ENCODE measurements around the gene ANLN.

DNA sequence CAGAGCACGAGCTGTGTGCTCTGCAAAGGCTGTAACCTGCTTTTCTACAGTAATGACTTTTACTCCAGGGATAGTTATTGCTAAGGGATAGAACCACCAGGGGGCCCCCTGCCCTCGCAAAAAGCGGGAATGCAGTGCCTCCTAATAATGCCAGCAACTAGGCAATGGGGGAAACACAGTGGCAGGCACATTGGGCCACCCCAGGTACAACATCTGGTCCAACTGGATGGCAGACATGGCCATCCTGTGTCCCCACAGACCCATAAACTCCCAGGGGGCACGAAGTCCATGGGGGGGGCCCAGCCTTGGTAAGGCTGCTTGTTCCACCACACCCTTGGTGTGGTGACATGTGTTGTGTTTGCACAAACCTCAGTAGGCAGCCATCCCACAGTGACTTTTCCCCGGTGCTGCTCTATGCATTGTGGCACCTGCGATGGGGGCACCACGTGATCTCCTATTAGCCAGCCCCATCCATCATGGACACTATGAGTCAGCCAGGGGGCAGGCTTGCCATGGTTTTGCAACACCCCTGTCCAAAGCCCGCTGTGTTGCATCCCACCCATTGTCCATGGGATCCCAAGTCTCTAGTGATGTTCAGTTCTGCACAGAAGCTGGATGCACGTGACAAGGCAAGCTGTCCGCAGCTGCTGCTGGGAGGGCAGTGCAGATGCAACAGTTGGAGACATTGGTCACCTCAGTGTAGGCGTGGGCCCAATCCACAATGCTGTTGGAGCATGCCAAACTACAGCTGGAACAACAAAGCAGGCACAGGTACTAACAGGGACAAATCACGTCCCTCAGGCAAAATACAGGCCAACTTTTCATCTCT lies 84.0 kb downstream of the ANLN start:
- TF ChIP-seq, protein P1, sequence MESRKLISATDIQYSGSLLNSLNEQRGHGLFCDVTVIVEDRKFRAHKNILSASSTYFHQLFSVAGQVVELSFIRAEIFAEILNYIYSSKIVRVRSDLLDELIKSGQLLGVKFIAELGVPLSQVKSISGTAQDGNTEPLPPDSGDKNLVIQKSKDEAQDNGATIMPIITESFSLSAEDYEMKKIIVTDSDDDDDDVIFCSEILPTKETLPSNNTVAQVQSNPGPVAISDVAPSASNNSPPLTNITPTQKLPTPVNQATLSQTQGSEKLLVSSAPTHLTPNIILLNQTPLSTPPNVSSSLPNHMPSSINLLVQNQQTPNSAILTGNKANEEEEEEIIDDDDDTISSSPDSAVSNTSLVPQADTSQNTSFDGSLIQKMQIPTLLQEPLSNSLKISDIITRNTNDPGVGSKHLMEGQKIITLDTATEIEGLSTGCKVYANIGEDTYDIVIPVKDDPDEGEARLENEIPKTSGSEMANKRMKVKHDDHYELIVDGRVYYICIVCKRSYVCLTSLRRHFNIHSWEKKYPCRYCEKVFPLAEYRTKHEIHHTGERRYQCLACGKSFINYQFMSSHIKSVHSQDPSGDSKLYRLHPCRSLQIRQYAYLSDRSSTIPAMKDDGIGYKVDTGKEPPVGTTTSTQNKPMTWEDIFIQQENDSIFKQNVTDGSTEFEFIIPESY (CRISPR knock-in tag; IDR thresholded peaks at IDR 0.05): no peak
- TF ChIP-seq ZFP36 (IDR thresholded peaks at IDR 0.05; ENCODE audit: low read depth, low read length, partially characterized antibody) (no peak), ZNF589 (CRISPR knock-in tag; IDR thresholded peaks at IDR 0.05; ENCODE audit: low read depth) (no peak), POLR2A (conservative IDR thresholded peaks at IDR 0.05) (no peak), SOX6 (IDR thresholded peaks at IDR 0.05) (no peak), TBL1XR1 (IDR thresholded peaks at IDR 0.05; ENCODE audit: low read length in 2 of 2) (no peak), ZFP1 (CRISPR knock-in tag; IDR thresholded peaks at IDR 0.05) (no peak), CEBPB (tag; IDR thresholded peaks at IDR 0.05) (peak; percentile 74), EWSR1 (IDR thresholded peaks at IDR 0.05; ENCODE audit: borderline replicate concordance, low read depth, partially characterized antibody) (no peak)
- TF ChIP-seq, protein P2, sequence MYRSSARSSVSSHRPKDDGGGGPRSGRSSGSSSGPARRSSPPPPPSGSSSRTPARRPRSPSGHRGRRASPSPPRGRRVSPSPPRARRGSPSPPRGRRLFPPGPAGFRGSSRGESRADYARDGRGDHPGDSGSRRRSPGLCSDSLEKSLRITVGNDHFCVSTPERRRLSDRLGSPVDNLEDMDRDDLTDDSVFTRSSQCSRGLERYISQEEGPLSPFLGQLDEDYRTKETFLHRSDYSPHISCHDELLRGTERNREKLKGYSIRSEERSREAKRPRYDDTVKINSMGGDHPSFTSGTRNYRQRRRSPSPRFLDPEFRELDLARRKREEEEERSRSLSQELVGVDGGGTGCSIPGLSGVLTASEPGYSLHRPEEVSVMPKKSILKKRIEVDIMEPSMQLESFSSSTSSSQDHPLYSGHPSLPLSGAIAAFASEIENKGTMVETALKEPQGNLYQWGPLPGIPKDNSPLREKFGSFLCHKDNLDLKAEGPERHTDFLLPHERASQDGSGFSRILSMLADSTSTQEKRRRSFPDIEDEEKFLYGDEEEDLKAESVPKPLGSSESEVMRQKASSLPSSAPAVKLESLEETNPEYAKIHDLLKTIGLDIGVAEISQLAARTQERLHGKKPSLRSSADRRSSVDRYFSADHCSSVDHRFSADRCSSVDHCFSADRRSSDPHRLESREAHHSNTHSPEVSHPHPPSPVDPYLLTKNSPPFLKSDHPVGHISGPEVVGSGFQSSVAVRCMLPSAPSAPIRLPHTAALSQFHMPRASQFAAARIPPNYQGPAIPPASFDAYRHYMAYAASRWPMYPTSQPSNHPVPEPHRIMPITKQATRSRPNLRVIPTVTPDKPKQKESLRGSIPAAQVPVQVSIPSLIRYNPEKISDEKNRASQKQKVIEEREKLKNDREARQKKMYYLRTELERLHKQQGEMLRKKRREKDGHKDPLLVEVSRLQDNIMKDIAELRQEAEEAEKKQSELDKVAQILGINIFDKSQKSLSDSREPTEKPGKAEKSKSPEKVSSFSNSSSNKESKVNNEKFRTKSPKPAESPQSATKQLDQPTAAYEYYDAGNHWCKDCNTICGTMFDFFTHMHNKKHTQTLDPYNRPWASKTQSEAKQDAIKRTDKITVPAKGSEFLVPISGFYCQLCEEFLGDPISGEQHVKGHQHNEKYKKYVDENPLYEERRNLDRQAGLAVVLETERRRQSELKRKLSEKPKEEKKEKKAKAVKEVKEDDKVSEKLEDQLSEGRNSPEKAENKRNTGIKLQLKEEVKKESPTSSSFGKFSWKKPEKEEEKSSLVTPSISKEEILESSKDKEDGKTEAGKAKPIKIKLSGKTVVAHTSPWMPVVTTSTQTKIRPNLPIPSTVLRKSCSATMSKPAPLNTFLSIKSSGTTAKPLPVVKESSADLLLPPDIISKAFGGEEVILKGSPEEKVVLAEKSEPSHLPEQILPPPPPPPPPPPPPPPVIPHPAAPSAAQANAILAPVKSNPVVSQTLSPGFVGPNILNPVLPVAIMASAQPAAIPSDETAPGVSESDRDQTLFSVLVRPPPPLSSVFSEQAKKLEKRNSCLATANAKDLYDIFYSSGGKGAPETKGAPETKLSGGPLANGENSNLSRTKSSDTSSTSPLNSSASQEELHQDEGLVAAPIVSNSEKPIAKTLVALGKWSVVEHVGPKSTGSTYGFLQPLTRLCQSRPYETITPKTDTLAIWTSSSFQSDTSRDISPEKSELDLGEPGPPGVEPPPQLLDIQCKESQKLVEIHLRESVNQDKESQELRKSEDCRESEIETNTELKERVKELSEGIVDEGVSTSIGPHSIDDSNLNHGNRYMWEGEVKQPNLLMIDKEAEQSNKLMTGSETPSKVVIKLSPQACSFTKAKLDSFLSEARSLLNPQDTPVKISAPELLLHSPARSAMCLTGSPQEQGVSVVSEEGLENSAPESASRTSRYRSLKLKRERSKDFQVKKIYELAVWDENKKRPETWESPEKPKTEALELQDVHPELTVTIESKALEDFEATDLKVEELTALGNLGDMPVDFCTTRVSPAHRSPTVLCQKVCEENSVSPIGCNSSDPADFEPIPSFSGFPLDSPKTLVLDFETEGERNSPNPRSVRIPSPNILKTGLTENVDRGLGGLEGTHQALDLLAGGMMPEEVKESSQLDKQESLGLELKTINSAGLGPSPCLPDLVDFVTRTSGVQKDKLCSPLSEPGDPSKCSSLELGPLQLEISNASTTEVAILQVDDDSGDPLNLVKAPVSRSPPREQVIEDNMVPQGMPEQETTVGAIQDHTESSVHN (IDR thresholded peaks at IDR 0.05; ENCODE audit: borderline replicate concordance in 1 of 2, low read depth in 1 of 2): no peak
- TF ChIP-seq, protein P3, sequence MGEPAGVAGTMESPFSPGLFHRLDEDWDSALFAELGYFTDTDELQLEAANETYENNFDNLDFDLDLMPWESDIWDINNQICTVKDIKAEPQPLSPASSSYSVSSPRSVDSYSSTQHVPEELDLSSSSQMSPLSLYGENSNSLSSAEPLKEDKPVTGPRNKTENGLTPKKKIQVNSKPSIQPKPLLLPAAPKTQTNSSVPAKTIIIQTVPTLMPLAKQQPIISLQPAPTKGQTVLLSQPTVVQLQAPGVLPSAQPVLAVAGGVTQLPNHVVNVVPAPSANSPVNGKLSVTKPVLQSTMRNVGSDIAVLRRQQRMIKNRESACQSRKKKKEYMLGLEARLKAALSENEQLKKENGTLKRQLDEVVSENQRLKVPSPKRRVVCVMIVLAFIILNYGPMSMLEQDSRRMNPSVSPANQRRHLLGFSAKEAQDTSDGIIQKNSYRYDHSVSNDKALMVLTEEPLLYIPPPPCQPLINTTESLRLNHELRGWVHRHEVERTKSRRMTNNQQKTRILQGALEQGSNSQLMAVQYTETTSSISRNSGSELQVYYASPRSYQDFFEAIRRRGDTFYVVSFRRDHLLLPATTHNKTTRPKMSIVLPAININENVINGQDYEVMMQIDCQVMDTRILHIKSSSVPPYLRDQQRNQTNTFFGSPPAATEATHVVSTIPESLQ (CRISPR knock-in tag; IDR thresholded peaks at IDR 0.05): no peak
